Measurements from ENCODE around the gene FIGNL2.

GRCh38 chr12:51811203-51812202 is 37.0 kb downstream of the FIGNL2 start:
- TF ChIP-seq POLR2AphosphoS5 (IDR thresholded peaks at IDR 0.05; ENCODE audit: low read depth), result no peak
- TF ChIP-seq REST (IDR thresholded peaks at IDR 0.05; ENCODE audit: unreplicated experiment), result no peak
- no peak for TF ChIP-seq CTCF (conservative IDR thresholded peaks at IDR 0.05; ENCODE audit: low read depth in 2 of 2)
- no peak for TF ChIP-seq EZH2phosphoT487 (IDR thresholded peaks at IDR 0.05; ENCODE audit: unreplicated experiment)
- no peak for TF ChIP-seq EZH2 (IDR thresholded peaks at IDR 0.05; ENCODE audit: low read depth, unreplicated experiment)
- TF ChIP-seq CREB1 (CRISPR knock-in tag; IDR thresholded peaks at IDR 0.05; ENCODE audit: low read depth), result no peak
- no peak for TF ChIP-seq JUNB (IDR thresholded peaks at IDR 0.05; ENCODE audit: unreplicated experiment)
- TF ChIP-seq STAT1 (IDR thresholded peaks at IDR 0.05; ENCODE audit: unreplicated experiment), result no peak
- no peak for TF ChIP-seq NANOG (IDR thresholded peaks at IDR 0.05; ENCODE audit: borderline replicate concordance)
- TF ChIP-seq ETS1 (IDR thresholded peaks at IDR 0.05), result no peak
- TF ChIP-seq ZNF114 (CRISPR knock-in tag; IDR thresholded peaks at IDR 0.05), result no peak
- no peak for TF ChIP-seq ZNF462 (CRISPR knock-in tag; IDR thresholded peaks at IDR 0.05)
